GM12874 (cell line): Measurements from ENCODE around the gene CHST13.

Experiments used
- TF ChIP-seq, protein P1 (sequence below): IDR thresholded peaks from 2 replicates; pipeline ENCODE4 v1.5.1; 2011; ENCODE audit warnings: low read depth, mild to moderate bottlenecking, control low read depth, low read length, moderate library complexity; ENCODE audit not compliant: insufficient read depth

The CHST13 gene

DNA sequence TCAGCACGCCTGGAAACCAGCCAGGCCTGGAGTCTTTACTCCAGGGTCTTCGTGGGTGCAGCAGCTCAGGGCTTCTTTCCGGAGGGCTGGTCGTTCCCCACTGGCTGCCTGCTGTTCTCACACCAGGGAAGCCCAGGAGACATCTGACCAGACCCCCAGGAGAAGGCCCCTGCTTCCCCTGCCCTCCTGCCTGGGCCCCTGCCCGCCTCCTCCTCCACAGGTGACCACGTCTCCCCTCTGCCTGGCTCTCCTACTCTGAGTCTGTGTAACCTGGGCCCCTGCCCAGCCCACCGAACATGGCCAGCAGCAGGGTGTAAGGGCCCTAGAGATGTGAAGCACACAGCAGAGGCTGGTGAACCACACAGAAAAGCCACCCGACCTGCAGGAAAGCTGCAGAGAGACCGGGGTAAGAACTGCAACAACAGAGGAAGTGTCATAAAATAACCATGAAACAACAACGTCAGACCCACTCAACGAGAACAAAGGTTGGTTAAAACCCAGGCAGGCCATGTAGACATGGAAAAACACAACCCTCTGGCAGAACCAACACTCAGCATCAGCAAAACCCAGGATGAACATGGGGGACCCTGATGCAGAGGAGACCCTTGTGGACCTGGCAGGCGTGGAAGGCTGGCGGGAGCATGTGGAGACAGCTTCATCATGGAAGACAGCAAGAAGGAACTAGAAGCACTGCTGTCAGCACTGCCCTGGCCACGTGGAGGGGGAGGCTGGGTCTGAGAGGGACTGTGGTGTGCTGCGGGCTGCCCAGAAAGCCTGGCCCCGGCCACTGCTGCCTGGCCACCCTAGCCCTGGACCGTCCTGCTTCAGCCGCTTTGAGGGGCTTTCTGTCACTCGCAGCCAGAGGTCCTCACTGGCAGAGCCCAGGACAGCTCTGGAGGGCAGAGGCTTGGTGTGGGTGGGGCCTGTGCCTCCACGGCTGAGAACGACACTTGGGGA, 26.8 kb upstream of the CHST13 start:
- TF ChIP-seq, protein P1, sequence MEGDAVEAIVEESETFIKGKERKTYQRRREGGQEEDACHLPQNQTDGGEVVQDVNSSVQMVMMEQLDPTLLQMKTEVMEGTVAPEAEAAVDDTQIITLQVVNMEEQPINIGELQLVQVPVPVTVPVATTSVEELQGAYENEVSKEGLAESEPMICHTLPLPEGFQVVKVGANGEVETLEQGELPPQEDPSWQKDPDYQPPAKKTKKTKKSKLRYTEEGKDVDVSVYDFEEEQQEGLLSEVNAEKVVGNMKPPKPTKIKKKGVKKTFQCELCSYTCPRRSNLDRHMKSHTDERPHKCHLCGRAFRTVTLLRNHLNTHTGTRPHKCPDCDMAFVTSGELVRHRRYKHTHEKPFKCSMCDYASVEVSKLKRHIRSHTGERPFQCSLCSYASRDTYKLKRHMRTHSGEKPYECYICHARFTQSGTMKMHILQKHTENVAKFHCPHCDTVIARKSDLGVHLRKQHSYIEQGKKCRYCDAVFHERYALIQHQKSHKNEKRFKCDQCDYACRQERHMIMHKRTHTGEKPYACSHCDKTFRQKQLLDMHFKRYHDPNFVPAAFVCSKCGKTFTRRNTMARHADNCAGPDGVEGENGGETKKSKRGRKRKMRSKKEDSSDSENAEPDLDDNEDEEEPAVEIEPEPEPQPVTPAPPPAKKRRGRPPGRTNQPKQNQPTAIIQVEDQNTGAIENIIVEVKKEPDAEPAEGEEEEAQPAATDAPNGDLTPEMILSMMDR, result no peak

GRCh38 chr3:126497956-126498355, 26.0 kb upstream of the CHST13 start:
- TF ChIP-seq, protein P1, result no peak

DNA sequence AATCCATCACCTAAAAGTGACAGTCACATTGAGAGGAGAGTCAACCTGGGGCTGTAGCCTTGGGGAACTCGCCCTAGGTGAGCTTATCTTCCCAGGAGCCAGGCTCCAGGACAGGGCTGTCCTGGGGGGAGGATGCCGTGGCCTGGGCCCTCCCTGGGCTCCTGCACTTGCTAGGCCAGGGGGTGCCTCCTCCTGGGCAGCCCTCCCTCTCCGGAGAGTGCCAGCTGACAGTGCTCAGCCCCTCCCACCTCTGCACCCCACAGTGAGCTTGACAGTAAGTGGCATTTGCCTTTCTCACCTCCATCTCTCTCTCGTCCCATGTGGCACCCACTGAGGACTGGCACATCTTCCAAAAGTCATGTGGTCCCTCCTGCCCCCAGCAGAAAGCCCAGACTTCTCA, 25.5 kb upstream of the CHST13 start:
- TF ChIP-seq, protein P1, result no peak

- TF ChIP-seq, protein P1, result no peak
Observed at GRCh38 chr3:126498929-126499328, 25.0 kb upstream of the CHST13 start.

DNA sequence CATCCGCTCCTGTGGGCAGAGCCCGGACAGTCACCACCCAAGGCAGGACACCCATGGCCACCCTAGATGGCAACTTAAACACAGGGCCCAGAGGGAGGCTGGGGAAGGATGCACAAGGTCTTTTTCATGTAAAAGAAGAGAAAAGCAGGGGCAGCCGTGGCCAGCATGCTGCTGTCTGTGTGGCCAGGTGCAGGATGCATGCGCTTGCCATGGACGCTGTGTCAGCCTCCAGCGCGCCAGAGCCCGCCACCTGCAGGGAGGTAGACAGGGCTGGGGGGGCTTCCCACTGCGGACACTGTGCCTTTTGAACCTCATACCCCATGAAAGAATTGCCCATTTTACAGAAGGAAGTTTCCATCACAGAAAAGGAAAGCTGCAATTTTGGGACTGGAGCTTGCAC, 24.6 kb upstream of the CHST13 start:
- TF ChIP-seq, protein P1, result no peak

DNA sequence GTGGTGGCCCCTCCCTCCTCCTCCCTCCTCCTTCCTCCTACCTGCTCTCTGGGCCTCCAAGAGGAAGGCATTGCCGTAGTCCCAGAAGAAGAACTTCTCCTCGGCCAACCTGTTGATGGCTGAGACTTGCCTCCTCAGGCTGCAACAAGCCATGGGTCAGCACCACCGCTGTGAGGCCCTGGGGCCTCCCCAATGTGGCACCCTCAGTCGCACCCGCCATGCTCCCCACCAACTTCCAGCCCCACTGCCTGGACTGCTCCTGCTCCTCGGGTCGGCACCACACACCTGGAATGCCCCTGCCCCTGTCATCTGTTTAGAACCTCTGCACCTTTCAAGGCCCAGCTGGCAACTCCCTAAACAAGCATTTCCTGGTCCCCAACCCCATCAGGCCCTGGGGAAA, 23.9 kb upstream of the CHST13 start:
- TF ChIP-seq, protein P1, result no peak

- TF ChIP-seq, protein P1, result no peak
Observed at GRCh38 chr3:126501054-126501453, 22.9 kb upstream of the CHST13 start.
